Kidney epithelial cell (primary cell): ENCODE data around the gene TLE7. TPM values are rescaled to one million over a fixed set of nuclear protein-coding genes. Genes with fewer than 3 reads are reported as not detected.

Experiments used
- DNase-seq: peaks from one replicate; pipeline ENCODE4 v3.0.0-alpha.2; 2010; ENCODE audit warnings: low read depth
- H3K27me3 ChIP-seq: 2 replicates; pipeline ENCODE4 v1.6.0; 2011; ENCODE audit warnings: low read length; ENCODE audit not compliant: control insufficient read depth, insufficient read depth
- H3K36me3 ChIP-seq: 2 replicates; pipeline ENCODE4 v1.5.1; 2011; ENCODE audit warnings: low read length; ENCODE audit not compliant: control insufficient read depth, insufficient read depth
- H3K4me3 ChIP-seq: 2 replicates; pipeline ENCODE4 v1.5.1; 2011; ENCODE audit warnings: low read depth, mild to moderate bottlenecking, control low read depth, low read length
- total RNA-seq: library from RNA; depleted of rRNA; stranded (reverse); fragments of >200 nt; gene quantifications from 2 replicates; pipeline ENCODE4 v1.2.3, GENCODE V29; 2015
- TF ChIP-seq, protein P1 (sequence below): IDR thresholded peaks from 2 replicates; pipeline ENCODE4 v1.5.1; 2011; ENCODE audit warnings: mild to moderate bottlenecking, moderate library complexity, low read length, control low read depth, inconsistent platforms; ENCODE audit not compliant: insufficient read depth, poor library complexity, severe bottlenecking

TLE7 gene
- total RNA-seq, 1 donor from 2014 or later = not detected

DNA sequence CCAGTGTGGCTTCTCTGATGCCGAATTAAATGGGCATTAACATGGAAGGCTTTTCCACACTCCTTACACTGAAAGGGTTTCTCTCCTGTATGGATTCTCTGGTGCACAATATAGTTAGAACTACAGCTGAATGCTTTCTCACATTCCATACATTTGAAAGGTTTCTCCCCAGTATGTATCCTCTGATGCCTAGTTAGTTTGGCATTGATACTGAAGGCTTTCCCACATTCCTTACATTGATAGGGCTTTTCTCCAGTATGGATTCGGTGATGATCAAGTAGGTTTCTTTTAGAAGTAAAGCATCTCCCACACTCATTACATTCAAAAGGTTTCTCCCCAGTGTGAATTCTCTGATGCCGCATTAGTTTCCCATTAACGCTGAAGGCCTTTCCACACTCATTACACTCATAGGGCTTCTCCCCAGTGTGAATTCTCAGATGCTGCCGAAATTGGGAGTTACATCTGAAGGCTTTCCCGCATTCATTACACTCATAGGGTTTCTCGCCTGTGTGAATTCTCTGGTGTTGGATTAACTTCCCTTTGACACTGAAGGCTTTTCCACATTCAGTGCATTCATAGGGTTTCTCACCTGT lies 6.5 kb upstream of the TLE7 start:
- Histone ChIP-seq H3K4me3 (no peak overlapping the region), H3K27me3 (no peaks in the 10 kb centered on the region), H3K36me3 (peaks cover 8% of the 10 kb centered on the region)
- no peak for DNase-seq
- TF ChIP-seq, protein P1, sequence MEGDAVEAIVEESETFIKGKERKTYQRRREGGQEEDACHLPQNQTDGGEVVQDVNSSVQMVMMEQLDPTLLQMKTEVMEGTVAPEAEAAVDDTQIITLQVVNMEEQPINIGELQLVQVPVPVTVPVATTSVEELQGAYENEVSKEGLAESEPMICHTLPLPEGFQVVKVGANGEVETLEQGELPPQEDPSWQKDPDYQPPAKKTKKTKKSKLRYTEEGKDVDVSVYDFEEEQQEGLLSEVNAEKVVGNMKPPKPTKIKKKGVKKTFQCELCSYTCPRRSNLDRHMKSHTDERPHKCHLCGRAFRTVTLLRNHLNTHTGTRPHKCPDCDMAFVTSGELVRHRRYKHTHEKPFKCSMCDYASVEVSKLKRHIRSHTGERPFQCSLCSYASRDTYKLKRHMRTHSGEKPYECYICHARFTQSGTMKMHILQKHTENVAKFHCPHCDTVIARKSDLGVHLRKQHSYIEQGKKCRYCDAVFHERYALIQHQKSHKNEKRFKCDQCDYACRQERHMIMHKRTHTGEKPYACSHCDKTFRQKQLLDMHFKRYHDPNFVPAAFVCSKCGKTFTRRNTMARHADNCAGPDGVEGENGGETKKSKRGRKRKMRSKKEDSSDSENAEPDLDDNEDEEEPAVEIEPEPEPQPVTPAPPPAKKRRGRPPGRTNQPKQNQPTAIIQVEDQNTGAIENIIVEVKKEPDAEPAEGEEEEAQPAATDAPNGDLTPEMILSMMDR = no peak

DNA sequence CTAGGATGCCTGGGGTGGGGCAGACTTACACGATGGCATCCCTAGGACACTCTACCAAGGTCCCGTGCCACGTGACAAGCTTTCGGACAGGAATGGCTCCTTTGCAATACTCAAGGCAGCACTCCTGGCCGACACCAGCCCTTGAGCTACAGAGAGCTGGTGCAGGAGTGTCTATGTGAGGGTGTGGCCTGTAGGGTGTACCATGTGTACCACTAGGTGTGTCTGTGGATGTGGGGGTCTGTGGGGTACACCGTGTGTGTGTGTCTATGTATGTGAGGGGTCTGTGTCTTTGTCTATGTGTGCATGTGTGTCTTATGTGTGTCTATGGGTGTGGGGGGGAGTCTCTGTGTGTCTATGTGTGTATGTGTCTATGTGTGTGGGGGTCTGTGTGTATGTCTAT lies 1.9 kb upstream of the TLE7 start:
- Histone ChIP-seq H3K27me3 (no peaks in the 10 kb centered on the region), H3K36me3 (peaks cover 3% of the 10 kb centered on the region), H3K4me3 (no peak overlapping the region)
- DNase-seq = no peak
- TF ChIP-seq, protein P1 = no peak

DNA sequence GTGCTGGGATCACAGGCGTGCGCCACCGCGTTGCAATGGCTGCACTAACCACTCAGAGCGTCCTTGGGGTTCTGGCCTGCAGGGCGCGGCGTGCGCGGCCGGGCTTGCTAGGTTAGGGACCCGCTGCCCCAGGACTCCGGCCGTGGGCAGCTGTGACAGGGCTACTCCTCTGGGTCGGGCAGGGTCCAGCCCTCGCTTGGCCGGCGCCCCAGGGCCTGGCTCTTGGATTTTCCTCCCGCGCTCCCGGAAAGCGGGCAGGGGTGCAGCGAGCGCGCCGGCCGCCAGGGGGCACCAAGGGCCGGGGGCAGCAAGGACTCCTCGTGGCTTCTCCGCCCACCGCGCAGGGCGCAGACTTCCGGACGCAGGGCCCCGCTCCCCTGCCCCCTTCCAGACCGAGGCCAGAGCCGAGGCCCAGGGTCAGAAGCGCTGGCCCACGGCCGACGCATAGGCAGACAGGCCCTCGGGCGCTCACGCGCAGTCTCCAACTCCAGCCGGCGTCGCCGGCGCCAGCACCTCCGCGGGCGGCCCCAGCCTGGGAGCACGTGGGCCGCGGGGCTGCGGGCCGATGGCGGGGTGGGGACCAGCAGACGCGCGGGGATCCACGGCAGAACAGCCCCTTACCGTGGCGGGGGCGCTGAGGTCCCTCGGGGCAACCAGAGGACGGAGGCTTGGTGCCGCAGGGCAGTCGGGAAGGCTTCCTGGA lies 355 bp downstream of the TLE7 start:
- no peak for DNase-seq
- no peaks in the 10 kb centered on the region for H3K27me3 ChIP-seq
- H3K4me3 ChIP-seq = no peak overlapping the region
- TF ChIP-seq, protein P1 = peak; percentile 24
- H3K36me3 ChIP-seq = no peaks in the 10 kb centered on the region

DNA sequence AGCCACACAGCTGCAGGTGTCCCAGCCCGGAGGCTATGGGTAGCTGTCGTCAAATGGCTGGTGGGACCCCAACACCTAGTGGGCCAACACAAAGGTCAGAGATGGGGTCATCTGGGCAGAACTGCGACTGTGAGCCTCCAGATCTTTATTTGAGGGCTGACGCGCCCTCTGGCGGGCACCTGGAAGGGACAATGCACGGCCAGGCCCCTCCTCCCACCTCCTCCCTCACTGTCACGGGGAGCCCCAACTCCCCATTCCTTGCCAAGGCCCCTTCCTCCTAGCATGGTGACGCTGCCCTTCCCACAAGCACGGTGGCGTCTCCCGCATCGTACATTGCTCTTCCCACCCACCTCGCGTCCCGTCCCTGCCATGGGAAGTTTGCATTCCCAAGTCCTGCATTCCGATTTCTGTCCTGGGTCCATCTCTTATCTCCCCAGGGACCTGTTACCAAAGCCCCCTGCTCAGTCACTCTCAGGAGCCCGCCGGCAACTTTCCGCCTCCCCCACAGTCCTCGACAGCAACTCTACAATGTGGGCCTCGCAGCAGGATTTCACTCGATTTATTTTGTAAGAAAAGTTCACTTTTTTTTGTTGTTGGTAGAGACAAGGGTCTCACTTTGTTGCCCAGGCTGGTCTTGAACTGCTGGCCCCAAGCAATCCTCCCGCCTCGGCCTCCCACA lies 1.0 kb downstream of the TLE7 start:
- Histone ChIP-seq H3K4me3 (no peak overlapping the region), H3K27me3 (no peaks in the 10 kb centered on the region), H3K36me3 (no peaks in the 10 kb centered on the region)
- no peak for DNase-seq
- TF ChIP-seq, protein P1 = no peak

DNA sequence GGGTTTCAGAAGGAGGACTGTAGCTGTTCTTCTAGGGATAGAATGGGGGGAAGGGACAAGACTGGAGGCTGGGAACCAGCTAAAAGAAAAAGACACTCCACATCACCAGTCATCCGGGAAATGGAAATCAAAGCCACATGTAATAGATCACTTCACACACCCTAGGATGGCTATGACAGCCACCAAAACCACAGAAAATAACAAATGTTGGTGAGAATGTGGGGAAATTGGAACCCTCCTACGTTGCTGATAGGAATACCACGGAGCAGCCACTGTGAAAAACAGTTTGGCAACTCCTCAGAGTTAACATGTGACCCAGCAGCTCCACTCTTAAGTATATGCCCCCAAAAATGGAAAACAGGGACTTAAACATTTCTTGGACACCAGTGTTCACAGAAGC lies 2.3 kb downstream of the TLE7 start:
- H3K4me3 ChIP-seq = no peak overlapping the region
- no peak for DNase-seq
- H3K27me3 ChIP-seq = no peaks in the 10 kb centered on the region
- TF ChIP-seq, protein P1 = no peak
- no peaks in the 10 kb centered on the region for H3K36me3 ChIP-seq
